NT2/D1 (cell line): ENCODE results near the gene KAZN.

Experiments
- DNase-seq: peaks from one replicate; pipeline ENCODE4 v3.0.0-alpha.2; 2011; ENCODE audit warnings: low read depth, low spot score
- H3K27me3 ChIP-seq: 2 replicates; pipeline ENCODE4 v1.6.0; 2011; ENCODE audit warnings: mild to moderate bottlenecking; ENCODE audit not compliant: insufficient read length, insufficient read depth
- H3K36me3 ChIP-seq: 2 replicates; pipeline ENCODE4 v1.6.1; 2011; ENCODE audit warnings: mild to moderate bottlenecking, low read length, mixed read lengths; ENCODE audit not compliant: insufficient read depth, insufficient read length
- H3K4me1 ChIP-seq: 2 replicates; pipeline ENCODE4 v1.5.1; 2011; ENCODE audit not compliant: insufficient read depth, insufficient read length
- H3K4me3 ChIP-seq: 2 replicates; pipeline ENCODE4 v1.5.1; 2011; ENCODE audit warnings: low read depth; ENCODE audit not compliant: insufficient read length
- H3K9ac ChIP-seq: 2 replicates; pipeline ENCODE4 v1.6.0; 2011; ENCODE audit warnings: low read depth; ENCODE audit not compliant: insufficient read length
- H3K9me3 ChIP-seq: 2 replicates; pipeline ENCODE4 v1.5.1; 2011; ENCODE audit warnings: mild to moderate bottlenecking, low read length; ENCODE audit not compliant: insufficient read depth
- SUZ12 ChIP-seq: IDR thresholded peaks from 2 replicates; pipeline ENCODE4 v1.6.1; 2011; ENCODE audit not compliant: insufficient read length, insufficient read depth; ENCODE audit errors: extremely low read depth
- YY1 ChIP-seq: IDR thresholded peaks from 2 replicates; pipeline ENCODE4 v1.6.1; 2011; ENCODE audit not compliant: insufficient read length, insufficient read depth
- ZNF274 ChIP-seq: IDR thresholded peaks from 2 replicates; pipeline ENCODE4 v1.6.1; 2011; ENCODE audit warnings: mild to moderate bottlenecking, low read depth, low read length

KAZN gene

GRCh38 chr1:14647777-14648176 lies 49.3 kb downstream of the KAZN start:
- Histone ChIP-seq H3K27me3 (no peaks in the 10 kb centered on the region), H3K9me3 (peaks cover 3% of the 10 kb centered on the region; the same call in 1 of the 2 replicates), H3K4me1 (no peaks in the 10 kb centered on the region), H3K9ac (no peak overlapping the region), H3K36me3 (no peaks in the 10 kb centered on the region), H3K4me3 (no peak overlapping the region)
- no peak for DNase-seq
- TF ChIP-seq YY1 = no peak
- no peak for TF ChIP-seq SUZ12
- no peak for TF ChIP-seq ZNF274

- Histone ChIP-seq H3K4me3 (no peak overlapping the region), H3K9me3 (peaks cover 3% of the 10 kb centered on the region; the same call in 1 of the 2 replicates), H3K4me1 (no peaks in the 10 kb centered on the region), H3K36me3 (no peaks in the 10 kb centered on the region), H3K9ac (no peak overlapping the region), H3K27me3 (no peaks in the 10 kb centered on the region)
- DNase-seq = no peak
- no peak for TF ChIP-seq YY1
- no peak for TF ChIP-seq ZNF274
- TF ChIP-seq SUZ12 = no peak
These were observed 49.9 kb downstream of the KAZN start for GRCh38 chr1:14648391-14648790.

GRCh38 chr1:14648896-14649855 lies 50.7 kb downstream of the KAZN start:
- TF ChIP-seq YY1 (no peak), ZNF274 (no peak), SUZ12 (no peak)
- Histone ChIP-seq H3K4me1 (no peaks in the 10 kb centered on the region), H3K9ac (no peak overlapping the region), H3K36me3 (no peaks in the 10 kb centered on the region), H3K9me3 (peaks cover 3% of the 10 kb centered on the region; the same call in 1 of the 2 replicates), H3K4me3 (no peak overlapping the region), H3K27me3 (no peaks in the 10 kb centered on the region)
- DNase-seq = no peak

- TF ChIP-seq SUZ12 = no peak
- TF ChIP-seq ZNF274 = no peak
- no peak for TF ChIP-seq YY1
- no peak for DNase-seq
- Histone ChIP-seq H3K9ac (no peak overlapping the region), H3K9me3 (0 out of 2 replicates have a peak, but pooled peaks cover under 1% of the 10 kb centered on the region), H3K4me1 (no peaks in the 10 kb centered on the region), H3K4me3 (no peak overlapping the region), H3K36me3 (no peaks in the 10 kb centered on the region), H3K27me3 (no peaks in the 10 kb centered on the region)
These were observed 51.5 kb downstream of the KAZN start for GRCh38 chr1:14649976-14650375.

- H3K9me3 ChIP-seq = no peaks in the 10 kb centered on the region
- no peaks in the 10 kb centered on the region for H3K4me1 ChIP-seq
- DNase-seq = no peak
- no peaks in the 10 kb centered on the region for H3K36me3 ChIP-seq
- TF ChIP-seq ZNF274 = no peak
- no peak for TF ChIP-seq SUZ12
- TF ChIP-seq YY1 = no peak
- no peak overlapping the region for H3K9ac ChIP-seq
- H3K4me3 ChIP-seq = no peak overlapping the region
- H3K27me3 ChIP-seq = no peaks in the 10 kb centered on the region
These were observed 52.5 kb downstream of the KAZN start for GRCh38 chr1:14650951-14651350.

GRCh38 chr1:14652840-14653239 lies 54.4 kb downstream of the KAZN start:
- no peak for DNase-seq
- Histone ChIP-seq H3K4me1 (peaks cover 2% of the 10 kb centered on the region), H3K9ac (no peak overlapping the region), H3K36me3 (no peaks in the 10 kb centered on the region), H3K27me3 (no peaks in the 10 kb centered on the region), H3K9me3 (no peaks in the 10 kb centered on the region), H3K4me3 (no peak overlapping the region)
- TF ChIP-seq SUZ12 (no peak), YY1 (no peak), ZNF274 (no peak)

GRCh38 chr1:14653461-14653960 lies 55.0 kb downstream of the KAZN start:
- Histone ChIP-seq H3K4me3 (no peak overlapping the region), H3K9me3 (no peaks in the 10 kb centered on the region), H3K36me3 (no peaks in the 10 kb centered on the region), H3K9ac (no peak overlapping the region), H3K27me3 (no peaks in the 10 kb centered on the region), H3K4me1 (peaks cover 2% of the 10 kb centered on the region)
- TF ChIP-seq ZNF274 = no peak
- no peak for TF ChIP-seq SUZ12
- no peak for TF ChIP-seq YY1
- DNase-seq = no peak
